ENCODE measurements around the gene ADGRF1.

ADGRF1 gene

DNA sequence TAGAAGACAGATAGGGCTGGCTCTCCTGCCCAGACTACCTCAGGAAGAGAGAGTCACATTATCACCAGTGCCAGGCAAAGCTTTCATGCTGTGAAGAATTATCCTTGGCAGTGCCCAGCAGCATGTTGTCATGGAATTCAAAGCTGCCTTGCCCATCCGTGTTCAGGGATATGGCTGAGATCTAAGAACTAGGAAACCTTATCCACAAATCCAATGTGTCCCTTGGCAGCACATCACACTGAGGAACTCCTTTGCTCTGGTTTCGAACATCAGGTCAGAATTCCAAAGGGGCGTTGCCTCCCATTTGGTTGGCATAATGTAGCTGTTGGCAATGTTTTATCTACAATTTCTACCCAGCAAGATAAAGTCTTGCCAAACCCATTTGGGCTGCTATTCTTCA is 52.7 kb downstream of the ADGRF1 start:
- in situ Hi-C loops (cut with HindIII; ENCODE audit: low sequenced_read_pairs), result loop anchor here (25.0 kb wide), 1 partner anchor 277 kb away; no protein-coding TSS in a partner anchor

DNA sequence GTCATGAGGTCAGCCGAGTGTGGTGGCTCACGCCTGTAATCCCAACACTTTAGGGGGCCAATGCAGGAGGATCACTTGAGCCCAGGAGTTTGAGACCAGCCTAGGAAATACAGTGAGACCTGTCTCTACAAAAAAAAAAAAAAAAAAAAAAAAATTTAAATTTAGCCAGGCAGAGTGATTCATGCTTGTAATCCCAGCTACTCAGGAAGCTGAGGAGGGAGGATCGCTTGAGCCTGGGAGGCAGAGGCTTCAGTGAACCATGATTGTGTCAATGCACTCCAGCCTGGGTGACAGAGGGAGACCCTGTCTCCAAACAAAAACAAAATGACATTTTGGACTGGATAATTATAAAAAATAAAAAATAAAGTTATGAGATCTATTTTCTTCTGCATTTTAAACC is 56.2 kb downstream of the ADGRF1 start:
- in situ Hi-C loops (cut with HindIII; ENCODE audit: low sequenced_read_pairs), result loop anchor here (25.0 kb wide), 1 partner anchor 274 kb away; no protein-coding TSS in a partner anchor

- in situ Hi-C loops (cut with HindIII; ENCODE audit: low sequenced_read_pairs), result loop anchor here (25.0 kb wide), 1 partner anchor 271 kb away; no protein-coding TSS in a partner anchor
Observed at GRCh38 chr6:46983007-46983411, 59.1 kb downstream of the ADGRF1 start.

GRCh38 chr6:46979206-46979605 is 62.9 kb downstream of the ADGRF1 start:
- in situ Hi-C loops (cut with HindIII; ENCODE audit: low sequenced_read_pairs), result loop anchor here (25.0 kb wide), 1 partner anchor 267 kb away; no protein-coding TSS in a partner anchor

DNA sequence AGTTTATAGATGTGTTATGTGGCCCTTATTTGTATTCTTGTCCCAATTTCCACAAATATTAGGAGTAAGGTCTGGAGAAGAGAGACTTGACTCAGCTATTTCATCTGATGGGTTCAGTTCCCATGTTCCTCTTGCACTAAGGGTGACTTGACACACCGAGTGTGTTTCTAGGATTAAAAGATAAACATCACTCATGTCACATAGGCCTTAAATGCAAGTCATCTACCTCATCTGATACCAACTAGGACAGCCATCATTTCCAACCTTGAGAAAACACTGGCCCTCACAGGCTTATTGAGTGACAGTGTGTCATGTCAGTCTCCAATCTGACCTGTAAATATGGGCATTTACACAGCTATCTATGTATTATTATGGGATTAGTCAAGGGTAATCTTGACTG is 67.3 kb downstream of the ADGRF1 start:
- in situ Hi-C loops (cut with HindIII; ENCODE audit: low sequenced_read_pairs), result loop anchor here (25.0 kb wide), 1 partner anchor 262 kb away; no protein-coding TSS in a partner anchor

DNA sequence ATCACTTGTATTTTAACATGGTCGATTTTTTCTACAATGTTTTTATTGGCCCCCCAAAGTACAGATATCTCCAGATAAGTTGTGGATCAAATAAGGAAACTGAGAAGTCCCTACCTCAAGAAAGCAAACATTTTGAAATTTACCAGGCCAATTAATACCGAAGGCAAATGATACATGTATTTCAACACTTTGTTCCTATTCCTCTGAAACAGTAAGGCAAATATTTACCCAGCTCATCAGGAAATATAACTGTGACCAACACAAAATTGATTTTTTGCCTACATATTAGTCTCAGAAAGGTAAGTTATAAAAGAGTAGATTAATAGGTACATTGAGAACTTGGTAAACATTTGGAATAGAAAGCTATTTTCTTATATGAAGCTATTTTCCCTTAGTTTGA is 69.1 kb downstream of the ADGRF1 start:
- in situ Hi-C loops (cut with HindIII; ENCODE audit: low sequenced_read_pairs), result no loop called here

- in situ Hi-C loops (cut with HindIII; ENCODE audit: low sequenced_read_pairs), result no loop called here
Observed at GRCh38 chr6:46972531-46972930, 69.6 kb downstream of the ADGRF1 start.

DNA sequence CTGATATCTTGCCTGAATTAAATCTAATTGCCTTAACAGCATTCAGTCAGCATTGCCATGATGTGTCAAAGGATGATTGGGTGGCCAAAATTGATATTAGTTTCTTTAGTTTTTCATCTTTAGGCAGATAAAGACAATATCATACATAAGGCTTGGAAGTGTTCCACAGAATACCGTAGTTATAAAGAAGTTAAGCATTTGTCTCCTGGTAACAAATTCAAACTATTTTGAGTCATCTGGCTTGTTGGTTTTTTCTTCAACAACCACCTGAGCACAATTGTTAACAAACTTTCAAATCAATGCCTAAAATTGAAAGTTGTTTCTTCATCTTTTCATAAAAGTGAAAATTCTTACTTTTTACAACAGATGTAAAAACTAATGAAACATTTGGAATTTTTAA is 72.9 kb downstream of the ADGRF1 start:
- in situ Hi-C loops (cut with HindIII; ENCODE audit: low sequenced_read_pairs), result no loop called here

GRCh38 chr6:46967826-46968349 is 74.2 kb downstream of the ADGRF1 start:
- in situ Hi-C loops (cut with HindIII; ENCODE audit: low sequenced_read_pairs), result no loop called here

DNA sequence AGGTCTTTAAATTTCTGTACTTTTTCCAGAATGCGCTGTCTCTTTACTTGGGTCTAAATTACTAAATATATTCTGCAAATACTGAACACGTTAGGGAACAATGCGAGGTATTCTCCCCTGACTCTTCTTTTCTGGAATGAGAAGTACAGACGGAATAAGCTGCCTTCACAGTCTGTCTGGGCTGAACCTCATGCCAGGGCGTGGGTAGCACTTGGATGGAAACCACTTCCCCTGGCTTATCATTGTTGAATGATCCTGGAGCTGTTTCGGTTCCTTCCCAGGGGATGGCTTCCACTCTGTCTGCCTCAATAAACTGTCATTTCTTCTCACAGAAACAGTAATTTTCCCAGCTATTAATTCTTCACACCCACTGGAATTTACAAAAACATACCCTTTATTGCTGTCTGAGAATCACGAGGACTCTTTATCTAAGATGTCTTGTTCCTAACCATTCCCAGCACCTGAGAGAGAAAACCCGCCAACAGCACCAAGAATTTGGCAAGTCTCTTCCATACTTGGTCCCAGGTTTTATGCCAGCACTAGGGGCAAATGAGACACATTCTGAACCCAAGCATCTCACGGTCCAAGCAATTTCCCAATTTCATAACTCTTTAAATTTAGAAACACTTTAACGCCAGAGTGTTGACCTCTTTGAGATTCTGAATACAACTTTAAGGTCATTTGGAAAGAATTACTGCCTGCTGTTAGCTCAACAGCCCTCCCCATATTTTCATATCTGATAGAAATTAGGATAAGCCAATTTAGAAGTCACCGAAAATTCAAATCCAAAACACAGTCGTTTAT is 77.2 kb downstream of the ADGRF1 start:
- in situ Hi-C loops (cut with HindIII; ENCODE audit: low sequenced_read_pairs), result no loop called here

- in situ Hi-C loops (cut with HindIII; ENCODE audit: low sequenced_read_pairs), result no loop called here
Observed at GRCh38 chr6:46963626-46964025, 78.5 kb downstream of the ADGRF1 start.

- in situ Hi-C loops (cut with HindIII; ENCODE audit: low sequenced_read_pairs), result no loop called here
Observed at GRCh38 chr6:46963039-46963438, 79.1 kb downstream of the ADGRF1 start.

DNA sequence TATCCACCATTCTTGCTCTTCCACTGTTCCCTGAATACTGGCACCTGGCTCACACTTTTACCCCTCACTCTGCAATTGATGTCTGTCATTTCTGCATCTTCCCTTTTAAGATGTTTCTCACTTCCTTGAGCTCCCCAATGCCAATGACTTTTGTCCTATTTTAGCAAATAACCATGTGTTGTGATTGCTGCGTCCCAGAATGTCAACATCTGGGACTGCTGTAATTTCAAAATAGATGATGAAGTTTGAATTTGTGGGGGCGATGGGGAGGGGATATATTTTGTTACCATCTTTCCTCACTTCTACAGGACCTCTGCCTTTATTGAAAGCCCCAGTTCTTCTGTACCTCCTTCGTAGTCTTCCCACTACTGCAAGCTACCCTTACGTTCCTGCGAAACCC is 80.4 kb downstream of the ADGRF1 start:
- in situ Hi-C loops (cut with HindIII; ENCODE audit: low sequenced_read_pairs), result no loop called here

DNA sequence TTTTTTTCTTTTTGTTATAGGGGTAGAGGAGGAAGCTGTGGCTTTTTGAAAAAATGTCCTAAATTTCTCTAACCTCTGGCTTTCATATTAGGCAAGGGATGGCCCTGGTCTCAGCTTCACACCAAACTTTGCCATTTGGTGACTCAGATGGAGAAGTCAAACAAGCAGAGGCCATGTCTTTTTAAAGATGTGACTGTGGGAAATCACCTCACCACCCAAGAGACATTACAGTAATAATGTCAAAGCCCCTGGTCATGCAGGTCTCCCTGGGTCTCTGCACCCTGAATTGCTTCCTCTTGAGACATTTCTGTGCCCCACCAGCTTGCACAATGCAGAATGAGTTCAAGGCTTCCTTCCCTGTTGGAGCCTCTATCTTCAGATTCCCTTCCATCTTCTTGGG is 80.9 kb downstream of the ADGRF1 start:
- in situ Hi-C loops (cut with HindIII; ENCODE audit: low sequenced_read_pairs), result no loop called here

DNA sequence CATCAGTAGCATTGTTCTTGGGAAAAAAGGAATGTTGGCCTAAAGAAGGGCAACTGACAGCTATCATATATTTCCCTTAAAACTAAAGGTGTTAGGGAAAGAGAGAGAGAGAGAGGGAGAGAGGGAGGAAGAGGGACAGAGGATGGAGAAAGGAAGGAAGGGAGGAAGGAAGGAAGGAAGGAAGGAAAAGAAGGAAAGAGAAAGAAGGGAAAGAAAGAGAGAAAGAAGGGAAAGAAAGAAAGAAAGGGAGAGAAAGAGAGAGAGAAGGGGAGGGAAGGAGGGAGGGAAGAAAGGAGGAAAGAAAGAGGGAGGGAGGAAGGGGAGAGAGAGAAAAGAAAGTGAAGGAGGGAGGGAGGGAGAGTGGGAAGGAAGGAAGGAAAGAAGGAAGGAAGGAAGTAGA is 82.7 kb downstream of the ADGRF1 start:
- in situ Hi-C loops (cut with HindIII; ENCODE audit: low sequenced_read_pairs), result no loop called here

DNA sequence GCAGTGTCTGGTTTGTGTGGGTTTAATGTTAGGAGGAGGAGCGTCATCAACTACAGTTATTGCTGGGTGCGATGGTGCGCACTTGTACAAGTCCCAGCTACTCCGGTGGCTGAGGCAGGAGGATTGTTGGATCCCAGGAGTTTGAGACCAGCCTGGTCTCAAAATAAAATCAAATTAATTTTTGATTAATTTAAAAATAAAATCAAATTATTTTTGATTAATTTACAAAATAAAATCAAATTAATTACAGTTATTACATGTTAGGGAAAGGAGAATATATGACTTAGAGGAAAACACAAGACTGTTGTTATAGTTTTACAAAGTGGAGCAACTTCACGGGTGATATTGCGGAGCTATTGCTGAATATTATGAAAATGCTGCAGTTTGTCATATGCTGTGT is 85.7 kb downstream of the ADGRF1 start:
- in situ Hi-C loops (cut with HindIII; ENCODE audit: low sequenced_read_pairs), result no loop called here

DNA sequence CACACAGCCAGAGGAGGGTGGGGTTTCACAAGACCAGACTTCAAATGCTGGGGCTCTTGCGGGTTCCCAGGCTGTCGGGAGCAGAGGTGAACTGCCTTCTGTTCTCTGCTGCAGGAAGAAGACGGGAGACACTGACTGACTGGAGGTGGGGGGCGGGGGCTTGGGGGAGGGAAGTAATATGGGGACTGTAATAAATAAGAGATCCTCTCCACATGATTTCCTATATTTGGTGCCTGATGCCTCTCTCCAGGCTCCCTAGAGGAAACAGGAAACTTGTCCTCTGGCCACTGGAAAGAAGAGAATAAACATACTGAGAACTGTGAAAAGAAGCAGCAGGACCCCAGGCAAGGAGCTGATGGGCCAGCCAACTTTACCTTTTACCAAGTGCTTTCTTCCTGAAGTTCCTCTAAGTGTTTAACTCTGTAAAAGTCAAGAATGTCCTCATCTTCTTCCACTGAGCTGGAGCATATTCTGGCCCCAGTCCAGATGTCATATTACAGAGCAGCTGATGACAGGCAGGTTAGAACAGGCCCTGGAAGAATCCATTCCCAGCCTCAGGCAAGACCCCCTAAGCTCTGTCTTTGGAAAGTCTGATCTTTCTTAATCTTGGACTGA is 87.2 kb downstream of the ADGRF1 start:
- in situ Hi-C loops (cut with HindIII; ENCODE audit: low sequenced_read_pairs), result no loop called here

DNA sequence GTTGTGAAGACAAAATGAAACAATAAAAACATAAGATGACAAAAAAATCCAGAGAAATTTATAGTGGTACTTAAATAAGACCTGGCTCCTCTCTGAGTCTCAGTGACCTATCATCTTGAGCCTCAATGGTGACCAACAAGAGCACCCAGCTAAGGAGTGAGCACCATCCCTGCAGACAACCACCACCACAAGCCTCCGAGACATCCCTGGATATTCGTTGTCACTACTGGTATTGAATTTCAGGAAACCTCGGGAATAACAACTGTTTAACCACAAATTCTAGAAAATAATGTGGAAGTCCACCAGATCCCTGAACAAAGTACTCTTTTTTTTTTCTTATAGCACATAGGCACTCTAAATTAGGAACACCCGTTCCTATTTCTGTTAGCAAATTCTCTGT is 88.2 kb downstream of the ADGRF1 start:
- in situ Hi-C loops (cut with HindIII; ENCODE audit: low sequenced_read_pairs), result no loop called here

- in situ Hi-C loops (cut with HindIII; ENCODE audit: low sequenced_read_pairs), result no loop called here
Observed at GRCh38 chr6:46949632-46950280, 92.4 kb downstream of the ADGRF1 start.

- in situ Hi-C loops (cut with HindIII; ENCODE audit: low sequenced_read_pairs), result no loop called here
Observed at GRCh38 chr6:46948699-46949098, 93.4 kb downstream of the ADGRF1 start.

All from DLD1 (cell line).